IMR-90 (cell line): ENCODE data around the gene XPR1. TPM values are rescaled to one million over a fixed set of nuclear protein-coding genes. Genes with fewer than 3 reads are reported as not detected.

Experiments
- ATAC-seq: fragments of 200-7000 bp; cut with Tn5 transposase; 2 replicates; pipeline ENCODE4 v1.9.1; 2020; ENCODE audit warnings: low read depth, mild to moderate bottlenecking, moderate library complexity
- BruUV-seq: library from RNA; stranded (reverse); fragments of 400-500 nt; replicated peaks from 2 replicates; lab custom pipeline; 2021; lab: Mats Ljungman, UMichigan
- CTCF ChIA-PET: fragments of 300-600 bp; formaldehyde crosslinking; extraction: SDS; loops from one replicate; lab custom pipeline; 2021; ENCODE audit warnings: antibody characterized with exemption; lab: Yijun Ruan, JAX
- POLR2A ChIA-PET: fragments of 300-600 bp; sonication (Branson Sonifier 250); formaldehyde crosslinking; loops from one replicate; lab custom pipeline; 2022; ENCODE audit warnings: antibody characterized with exemption; ENCODE audit not compliant: unreplicated experiment; lab: Charles Lee
- DNase-seq: peaks from one replicate; pipeline ENCODE4 v3.0.0; 2013
- H2AFZ ChIP-seq: replicated peaks from 2 replicates; pipeline ENCODE3; 2013; ENCODE audit warnings: low read length, mild to moderate bottlenecking; ENCODE audit not compliant: poor library complexity
- H2AK5ac ChIP-seq: 2 replicates; pipeline ENCODE4 v1.6.1; 2013; ENCODE audit warnings: low read depth, low read length, inconsistent platforms
- H2AK9ac ChIP-seq: replicated peaks from 2 replicates; pipeline ENCODE3; 2013; ENCODE audit warnings: mild to moderate bottlenecking, low read depth, low read length, moderate library complexity; ENCODE audit not compliant: poor library complexity
- H2BK120ac ChIP-seq: 2 replicates; pipeline ENCODE4 v1.6.1; 2013; ENCODE audit warnings: low read depth, low read length, inconsistent platforms
- H2BK15ac ChIP-seq: 3 replicates; pipeline ENCODE4 v1.6.1; 2013; ENCODE audit warnings: low read depth, low read length, inconsistent platforms
- H2BK20ac ChIP-seq: 2 replicates; pipeline ENCODE4 v1.6.1; 2013; ENCODE audit warnings: low read depth, mild to moderate bottlenecking, inconsistent platforms, low read length, moderate library complexity
- H2BK5ac ChIP-seq: 2 replicates; pipeline ENCODE4 v1.6.1; 2013; ENCODE audit warnings: mild to moderate bottlenecking, low read depth, low read length, inconsistent platforms; ENCODE audit not compliant: poor library complexity, severe bottlenecking
- H3K14ac ChIP-seq: replicated peaks from 2 replicates; pipeline ENCODE4 v1.6.1; 2013; ENCODE audit warnings: low read depth, low read length, inconsistent platforms
- H3K18ac ChIP-seq: 2 replicates; pipeline ENCODE4 v1.6.1; 2013; ENCODE audit warnings: low read depth, low read length, control low read depth
- H3K23ac ChIP-seq: 2 replicates; pipeline ENCODE4 v1.6.1; 2013; ENCODE audit warnings: low read depth, low read length, inconsistent platforms
- H3K27ac ChIP-seq: 2 replicates; pipeline ENCODE4 v1.5.1; 2013; ENCODE audit warnings: mild to moderate bottlenecking, control low read depth, low read length; ENCODE audit not compliant: insufficient read depth
- H3K27me3 ChIP-seq: 2 replicates; pipeline ENCODE4 v1.6.1; 2013; ENCODE audit warnings: low read length; ENCODE audit not compliant: control insufficient read depth, insufficient read depth
- H3K36me3 ChIP-seq: 2 replicates; pipeline ENCODE4 v1.6.1; 2013; ENCODE audit warnings: low read length, mixed read lengths; ENCODE audit not compliant: control insufficient read depth, insufficient read depth
- H3K4ac ChIP-seq: 2 replicates; pipeline ENCODE4 v1.6.1; 2013; ENCODE audit warnings: low read depth, low read length, inconsistent platforms
- H3K4me1 ChIP-seq: 2 replicates; pipeline ENCODE4 v1.6.1; 2013; ENCODE audit warnings: low read length, mixed read lengths; ENCODE audit not compliant: control insufficient read depth, insufficient read depth
- H3K4me2 ChIP-seq: 2 replicates; pipeline ENCODE4 v1.6.1; 2013; ENCODE audit warnings: low read depth, mild to moderate bottlenecking, control low read depth, low read length, moderate library complexity
- H3K4me3 ChIP-seq: 2 replicates; pipeline ENCODE4 v1.5.1; 2013; ENCODE audit warnings: low read depth, mild to moderate bottlenecking, control low read depth, low read length, moderate library complexity; ENCODE audit not compliant: insufficient read depth
- H3K56ac ChIP-seq: 2 replicates; pipeline ENCODE4 v1.6.1; 2013; ENCODE audit warnings: low read length, inconsistent platforms; ENCODE audit not compliant: insufficient read depth; ENCODE audit errors: extremely low read depth
- H3K79me1 ChIP-seq, 2 experiments: 2 replicates each; pipeline ENCODE4 v1.6.1; 2013; ENCODE audit warnings: low read length in 2 of 2, inconsistent platforms in 1 of 2, low read depth in 1 of 2
- H3K9ac ChIP-seq: 2 replicates; pipeline ENCODE4 v1.6.1; 2013; ENCODE audit warnings: low read depth, low read length, control low read depth
- H3K9me1 ChIP-seq: 2 replicates; pipeline ENCODE4 v1.6.1; 2013; ENCODE audit warnings: low read length, inconsistent platforms; ENCODE audit not compliant: insufficient read depth
- H3K9me3 ChIP-seq: 2 replicates; pipeline ENCODE4 v1.6.1; 2013; ENCODE audit warnings: low read length; ENCODE audit not compliant: control insufficient read depth, insufficient read depth
- H4K20me1 ChIP-seq: 2 replicates; pipeline ENCODE4 v1.6.1; 2013; ENCODE audit warnings: low read length, inconsistent platforms; ENCODE audit not compliant: insufficient read depth
- H4K5ac ChIP-seq: 2 replicates; pipeline ENCODE4 v1.6.1; 2013; ENCODE audit warnings: mild to moderate bottlenecking, low read depth, low read length, control low read depth
- H4K8ac ChIP-seq, 2 experiments: 2 replicates each; pipeline ENCODE4 v1.6.1; 2013; ENCODE audit warnings: low read depth in 2 of 2, low read length in 2 of 2, control low read depth in 1 of 2, inconsistent platforms in 1 of 2
- H4K91ac ChIP-seq: 2 replicates; pipeline ENCODE4 v1.6.1; 2013; ENCODE audit warnings: low read depth, low read length, inconsistent platforms; ENCODE audit not compliant: insufficient read depth
- BHLHE40 ChIP-seq: fragments of 150-350 bp; IDR thresholded peaks from 2 replicates; pipeline ENCODE4 v1.6.1; 2016; ENCODE audit warnings: mild to moderate bottlenecking, low read depth, low read length
- CHD1 ChIP-seq: IDR thresholded peaks from 2 replicates; pipeline ENCODE4 v1.6.1; 2012; ENCODE audit warnings: low read depth, low read length, improper control_type of control experiment
- CTCF ChIP-seq: conservative IDR thresholded peaks from 2 replicates; pipeline ENCODE4 v1.5.1; 2012; ENCODE audit warnings: mild to moderate bottlenecking, low read depth, low read length, improper control_type of control experiment
- FOS ChIP-seq: fragments of 150-350 bp; IDR thresholded peaks from 2 replicates; pipeline ENCODE4 v1.6.1; 2016; ENCODE audit warnings: low read depth, low read length
- MAFK ChIP-seq: IDR thresholded peaks from 2 replicates; pipeline ENCODE4 v1.6.1; 2012; ENCODE audit warnings: low read depth, low read length, improper control_type of control experiment
- MAZ ChIP-seq: IDR thresholded peaks from 2 replicates; pipeline ENCODE4 v1.6.1; 2012; ENCODE audit warnings: low read depth, mild to moderate bottlenecking, low read length, improper control_type of control experiment, moderate library complexity, borderline replicate concordance
- MXI1 ChIP-seq: IDR thresholded peaks from 2 replicates; pipeline ENCODE4 v1.6.1; 2012; ENCODE audit warnings: low read depth, mild to moderate bottlenecking, low read length, moderate library complexity, borderline replicate concordance
- NFE2L2 ChIP-seq: fragments of 150-350 bp; IDR thresholded peaks from 2 replicates; pipeline ENCODE4 v1.6.1; 2016; ENCODE audit warnings: low read depth, mild to moderate bottlenecking, low read length
- POLR2A ChIP-seq: IDR thresholded peaks from 2 replicates; pipeline ENCODE4 v1.6.1; 2012; ENCODE audit warnings: mild to moderate bottlenecking, low read depth, low read length
- RAD21 ChIP-seq: IDR thresholded peaks from 2 replicates; pipeline ENCODE4 v1.6.1; 2012; ENCODE audit warnings: low read length, improper control_type of control experiment
- SMC3 ChIP-seq: fragments of 150-350 bp; IDR thresholded peaks from 2 replicates; pipeline ENCODE4 v1.6.1; 2016; ENCODE audit warnings: low read depth, mild to moderate bottlenecking, antibody characterized with exemption, low read length, moderate library complexity
- dilution Hi-C: fragments of 300-500 bp; cut with HindIII; formaldehyde crosslinking; loops from one replicate; pipeline ENCODE4 v1.14.3; 2018; ENCODE audit warnings: low sequenced_read_pairs; ENCODE audit not compliant: unreplicated experiment
- in situ Hi-C: fragments of 300-500 bp; cut with MboI; formaldehyde crosslinking; loops from 3 replicates; pipeline ENCODE4 v1.14.3; 2019; ENCODE audit warnings: low sequenced_read_pairs, inconsistent platforms, mixed read lengths
- intact Hi-C: fragments of 100-400 bp; cut with micrococcal nuclease; formaldehyde crosslinking; loops from 2 replicates; pipeline ENCODE4 v1.10.0; 2022
- polyA plus RNA-seq, 3 experiments: library from polyadenylated mRNA; depleted of rRNA; stranded (reverse); fragments of >200 nt; gene quantifications; 2 replicates each; pipeline ENCODE4 v1.2.3, GENCODE V29; 2012; ENCODE audit warnings: low replicate concordance in 1 of 3
- total RNA-seq: library from RNA; depleted of rRNA; stranded (reverse); fragments of >200 nt; gene quantifications from 2 replicates; pipeline ENCODE4 v1.2.3, GENCODE V29; 2012

Gene XPR1
- total and polyA plus RNA-seq, 2 of the 4 experiments (the other 2 are of a cell fraction) = 11.8 to 25.1 TPM

DNA sequence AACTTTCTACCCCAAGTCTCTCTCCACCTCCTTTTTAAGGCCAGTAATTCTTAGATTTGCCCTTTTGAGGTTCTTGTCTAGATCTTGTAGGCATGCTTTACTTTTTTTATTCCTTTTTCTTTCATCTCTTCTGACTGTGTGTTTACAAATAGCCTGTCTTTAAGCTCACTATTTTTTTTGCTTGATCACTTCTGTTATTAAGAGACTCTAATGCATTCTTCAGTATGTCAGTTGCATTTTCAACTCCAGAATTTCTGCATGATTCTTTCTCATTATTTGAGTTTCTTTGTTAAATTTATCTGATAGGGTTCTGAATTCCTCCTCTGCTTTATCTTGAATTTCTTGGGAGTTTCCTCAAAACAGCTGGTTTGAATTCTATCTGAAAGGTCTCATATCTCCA, 30.9 kb downstream of the XPR1 start:
- peaks cover 7% of the 10 kb centered on the region for H4K20me1 ChIP-seq
- H2AK9ac ChIP-seq = no peak overlapping the region
- no peak overlapping the region for H4K91ac ChIP-seq
- dilution Hi-C loops = no loop called here
- H3K9me1 ChIP-seq = no peaks in the 10 kb centered on the region
- no peak overlapping the region for H3K9ac ChIP-seq
- H2BK20ac ChIP-seq = no peak overlapping the region
- no peak overlapping the region for H4K5ac ChIP-seq
- no peak overlapping the region for H2BK5ac ChIP-seq
- no peaks in the 10 kb centered on the region for H3K4me1 ChIP-seq
- no TSS peak for BruUV-seq
- POLR2A ChIA-PET = no interaction called here
- no peak overlapping the region for H3K56ac ChIP-seq
- H2AK5ac ChIP-seq = no peak overlapping the region
- peaks cover 6% of the 10 kb centered on the region for H3K9me3 ChIP-seq
- no peak overlapping the region for H3K27ac ChIP-seq
- in situ Hi-C loops = no loop called here
- H2BK120ac ChIP-seq = no peak overlapping the region
- CTCF ChIA-PET = no interaction called here
- no peak overlapping the region for H3K23ac ChIP-seq
- H3K18ac ChIP-seq = no peak overlapping the region
- H4K8ac ChIP-seq = no peak overlapping the region
- H3K4me3 ChIP-seq = no peak overlapping the region
- no peak for ATAC-seq
- peaks cover 17 to 22% of the 10 kb centered on the region in 2 experiments for H3K79me1 ChIP-seq
- H2AFZ ChIP-seq = no peak overlapping the region
- H3K4me2 ChIP-seq = no peak overlapping the region
- DNase-seq = no peak
- no peak overlapping the region for H3K4ac ChIP-seq
- no peak overlapping the region for H2BK15ac ChIP-seq
- intact Hi-C loops = no loop called here
- peaks cover 7% of the 10 kb centered on the region; the same call in 1 of the 2 replicates for H3K36me3 ChIP-seq
- no peak overlapping the region for H3K14ac ChIP-seq
- H3K27me3 ChIP-seq = no peaks in the 10 kb centered on the region
- no peak for TF ChIP-seq MAFK
- TF ChIP-seq MAZ = no peak
- no peak for TF ChIP-seq RAD21
- TF ChIP-seq POLR2A = no peak
- TF ChIP-seq CHD1 = no peak
- no peak for TF ChIP-seq MXI1
- no peak for TF ChIP-seq FOS
- TF ChIP-seq SMC3 = no peak
- TF ChIP-seq BHLHE40 = no peak
- TF ChIP-seq NFE2L2 = no peak
- no peak for TF ChIP-seq CTCF
